Psoas muscle (tissue), 8 donors: Measurements from ENCODE around the gene FFAR1. TPM values are rescaled to one million over a fixed set of nuclear protein-coding genes. Genes with fewer than 3 reads are reported as not detected.

Experiments used
- ATAC-seq, 4 donors: fragments of 200-7000 bp; cut with Tn5 transposase; one replicate each; pipeline ENCODE4 v1.9.1; 2020; ENCODE audit warnings: moderate library complexity in 3 of 4, mild to moderate bottlenecking in 2 of 4
- DNase-seq, 2 donors: peaks; one replicate each; pipeline ENCODE4 v3.0.0-alpha.2; 2020
- H3K27ac ChIP-seq: fragments of 200-600 bp; one replicate; pipeline ENCODE4 v1.8.0; 2022
- H3K27me3 ChIP-seq, 3 donors: fragments of 200-600 bp in 1 of 3; one replicate each; pipeline versions ENCODE4 v1.6.1 to v1.8.0; 2013 to 2022; ENCODE audit warnings: low read length in 2 of 3, mild to moderate bottlenecking in 2 of 3, moderate library complexity in 1 of 3; ENCODE audit not compliant: insufficient read depth in 3 of 3
- H3K36me3 ChIP-seq, 2 donors: fragments of 200-600 bp in 1 of 2; one replicate each; pipeline versions ENCODE4 v1.6.1 to v1.8.0; 2013 to 2022; ENCODE audit warnings: low read depth in 1 of 2, mild to moderate bottlenecking in 1 of 2, moderate library complexity in 1 of 2; ENCODE audit not compliant: insufficient read depth in 1 of 2
- H3K4me1 ChIP-seq: fragments of 200-600 bp; one replicate; pipeline ENCODE4 v1.8.0; 2022
- H3K4me3 ChIP-seq: fragments of 200-600 bp; one replicate; pipeline ENCODE4 v1.8.0; 2022; ENCODE audit warnings: mild to moderate bottlenecking
- H3K9me3 ChIP-seq: fragments of 200-600 bp; one replicate; pipeline ENCODE4 v1.8.0; 2022
- CTCF ChIP-seq: fragments of 200-600 bp; IDR thresholded peaks from one replicate; pipeline ENCODE4 v1.8.0; 2022; ENCODE audit warnings: antibody characterized with exemption
- WGBS, 3 donors: extraction: QIAGEN DNeasy Blood & Tissue Kit; methylation state at CpG; one replicate each; pipeline versions ENCODE4 v1.1.6 to v1.1.7; 2013; 5-methylcytosine and 5-hydroxymethylcytosine counted together
- intact Hi-C, 2 donors: fragments of 100-400 bp; cut with DNase I; formaldehyde crosslinking; loops; one replicate each; pipeline versions ENCODE4 v1.11.0 to v1.14.2; 2022
- polyA plus RNA-seq, 3 donors: library from polyadenylated mRNA; stranded (reverse); fragments of 200-250 nt; gene quantifications; one replicate each; pipeline ENCODE4 v1.2.3, GENCODE V29; 2013
- total RNA-seq, 4 donors: library from RNA; stranded (reverse); fragmentation: NEBNext Ultra II Directional in 2 of 4; extraction: Animal tissue kit (Norgen Biotek cat#: 25700) in 2 of 4; gene quantifications; one replicate each; pipeline versions ENCODE4 v1.2.1 to v1.2.4, GENCODE V29; 2021 to 2023
- donor health status: healthy with polysubstance abuse.
- donor health status: DM: no; HTN: no; CAD: no; lungs with moderate emphysema.
- donor health status: Bipolar disorder and iron deficiency.
- donor health status: healthy.
- donor health status: DM: yes; HTN: yes; CAD: no.
- donor health status: DM: no; HTN: no; CAD: no.
- donor health status: DM: no; HTN: no; CAD: no.
- donor health status: DM: yes; HTN: yes; CAD: no.

FFAR1 gene
- total and polyA plus RNA-seq, 7 donors, result not detected

GRCh38 chr19:35380450-35381124 is 32.9 kb downstream of the FFAR1 start:
- intact Hi-C loops, result no loop called here
- no peak overlapping the region for H3K27ac ChIP-seq
- no peaks in the 10 kb centered on the region for H3K4me1 ChIP-seq
- DNase-seq (no peak), ATAC-seq (no peak)
- no peak for TF ChIP-seq CTCF
- H3K36me3 ChIP-seq, result no peaks in the 10 kb centered on the region
- H3K9me3 ChIP-seq, result no peaks in the 10 kb centered on the region
- 51 to 58% (median 57%) methylated on average over 9 of the region's 9 CpGs for WGBS, 3 donors
- H3K27me3 ChIP-seq, result peaks cover 0 to 2% (median 0%) of the 10 kb centered on the region in 3 donors
- H3K4me3 ChIP-seq, result no peak overlapping the region

- H3K27me3 ChIP-seq, result peaks cover 0 to 2% (median 0%) of the 10 kb centered on the region in 3 donors
- WGBS, 3 donors, result 42 to 67% (median 56%) methylated on average over 3 of the region's 3 CpGs
- no peak overlapping the region for H3K4me3 ChIP-seq
- H3K27ac ChIP-seq, result no peak overlapping the region
- intact Hi-C loops, result no loop called here
- no peaks in the 10 kb centered on the region for H3K9me3 ChIP-seq
- TF ChIP-seq CTCF, result no peak
- H3K4me1 ChIP-seq, result no peaks in the 10 kb centered on the region
- no peak for DNase-seq
- H3K36me3 ChIP-seq, result no peaks in the 10 kb centered on the region
- ATAC-seq, result no peak
These were observed 33.6 kb downstream of the FFAR1 start for GRCh38 chr19:35381318-35381717.

- no peak overlapping the region for H3K27ac ChIP-seq
- H3K4me3 ChIP-seq, result no peak overlapping the region
- no peaks in the 10 kb centered on the region for H3K36me3 ChIP-seq
- DNase-seq (no peak), ATAC-seq (no peak)
- TF ChIP-seq CTCF, result no peak
- no peaks in the 10 kb centered on the region for H3K9me3 ChIP-seq
- no peaks in the 10 kb centered on the region for H3K4me1 ChIP-seq
- intact Hi-C loops, result no loop called here
- H3K27me3 ChIP-seq, result peaks cover 0 to under 1% (median 0%) of the 10 kb centered on the region in 3 donors
- 88 to 89% (median 89%) methylated on average over 6 of the region's 6 CpGs for WGBS, 3 donors
These were observed 34.2 kb downstream of the FFAR1 start for GRCh38 chr19:35381926-35382325.

GRCh38 chr19:35383536-35383935 is 35.8 kb downstream of the FFAR1 start:
- Histone ChIP-seq H3K27me3 (no peaks in the 10 kb centered on the region), H3K4me1 (no peaks in the 10 kb centered on the region), H3K9me3 (no peaks in the 10 kb centered on the region), H3K36me3 (no peaks in the 10 kb centered on the region), H3K27ac (no peak overlapping the region), H3K4me3 (no peak overlapping the region)
- 87 to 98% (median 89%) methylated on average over 2 of the region's 2 CpGs for WGBS, 3 donors
- no peak for ATAC-seq
- no peak for DNase-seq
- TF ChIP-seq CTCF, result no peak
- intact Hi-C loops, result no loop called here
